Activated B cell treated with CpG ODN at 0.5 μM for 24 hours (primary cell): ENCODE results near the gene XAF1. TPM values are rescaled to one million over a fixed set of nuclear protein-coding genes. Genes with fewer than 3 reads are reported as not detected.

ENCODE experiments used
- ATAC-seq: fragments of 200-7000 bp; cut with Tn5 transposase; one replicate; pipeline ENCODE4 v1.10.0; 2021; ENCODE audit warnings: low read depth, mild to moderate bottlenecking, moderate library complexity
- CTCF ChIA-PET: fragments of 350-600 bp; sonication (Branson Sonifier 250); formaldehyde crosslinking; loops from one replicate; lab custom pipeline; 2021; ENCODE audit warnings: antibody characterized with exemption; lab: Charles Lee
- POLR2A ChIA-PET: fragments of 350-600 bp; sonication (Branson Sonifier 250); formaldehyde crosslinking; loops from one replicate; lab custom pipeline; 2021; ENCODE audit warnings: antibody characterized with exemption; lab: Charles Lee
- DNase-seq: peaks from one replicate; pipeline ENCODE4 v3.0.0; 2022
- H3K27ac Mint-ChIP-seq: one replicate; pipeline ENCODE4 v1.8.0; 2020; ENCODE audit warnings: mixed read lengths
- H3K27me3 Mint-ChIP-seq: one replicate; pipeline ENCODE4 v1.8.0; 2021; ENCODE audit warnings: mixed read lengths
- H3K36me3 Mint-ChIP-seq: one replicate; pipeline ENCODE4 v1.8.0; 2021; ENCODE audit warnings: low read depth, mixed read lengths
- H3K4me1 Mint-ChIP-seq: one replicate; pipeline ENCODE4 v1.8.0; 2021; ENCODE audit warnings: mixed read lengths
- H3K4me3 Mint-ChIP-seq: one replicate; pipeline ENCODE4 v1.8.0; 2020; ENCODE audit warnings: mild to moderate bottlenecking, mixed read lengths
- H3K9me3 Mint-ChIP-seq: one replicate; pipeline ENCODE4 v1.8.0; 2020; ENCODE audit warnings: mixed read lengths
- intact Hi-C: fragments of 100-400 bp; cut with micrococcal nuclease; formaldehyde crosslinking; loops from one replicate; pipeline ENCODE4 v1.15.1; 2024
- total RNA-seq: library from RNA; stranded (reverse); gene quantifications from 2 replicates; pipeline ENCODE4 v1.2.3, GENCODE V29; 2022
- TF ChIP-seq, protein P1 (sequence below): fragments of 200-600 bp; IDR thresholded peaks from one replicate; pipeline ENCODE4 v1.8.0; 2022; ENCODE audit warnings: antibody characterized with exemption, mild to moderate bottlenecking

The XAF1 gene
- total RNA-seq, 1 donor from 2014 or later: 62.5 TPM

DNA sequence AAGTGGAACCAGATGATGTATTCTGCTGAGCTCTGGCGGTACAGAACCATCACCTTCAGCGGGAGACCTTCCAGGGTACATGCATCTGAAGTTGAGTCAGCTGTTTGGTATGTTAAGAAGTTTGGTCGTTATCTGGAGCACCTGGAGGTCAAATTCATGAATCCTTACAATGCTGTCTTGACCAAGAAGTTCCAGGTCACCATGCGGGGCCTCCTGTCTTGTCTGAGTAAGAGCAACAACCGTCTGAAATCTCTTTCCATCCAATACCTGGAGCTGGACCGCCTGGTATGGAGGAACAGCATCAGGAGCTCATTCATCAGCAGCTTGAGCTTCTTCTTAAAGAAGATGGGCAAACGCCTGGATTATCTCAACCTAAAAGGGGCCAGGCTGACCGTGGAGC lies 24.2 kb downstream of the XAF1 start:
- intact Hi-C loops: no loop called here
- H3K4me3 Mint-ChIP-seq: no peak overlapping the region
- peaks cover 52% of the 10 kb centered on the region for H3K27me3 Mint-ChIP-seq
- H3K36me3 Mint-ChIP-seq: peaks cover 4% of the 10 kb centered on the region
- no peak overlapping the region for H3K27ac Mint-ChIP-seq
- no peaks in the 10 kb centered on the region for H3K4me1 Mint-ChIP-seq
- ChIA-PET CTCF (no interaction called here), POLR2A (no interaction called here)
- DNase-seq: no peak
- H3K9me3 Mint-ChIP-seq: peaks cover 5% of the 10 kb centered on the region
- ATAC-seq: no peak
- TF ChIP-seq, protein P1, sequence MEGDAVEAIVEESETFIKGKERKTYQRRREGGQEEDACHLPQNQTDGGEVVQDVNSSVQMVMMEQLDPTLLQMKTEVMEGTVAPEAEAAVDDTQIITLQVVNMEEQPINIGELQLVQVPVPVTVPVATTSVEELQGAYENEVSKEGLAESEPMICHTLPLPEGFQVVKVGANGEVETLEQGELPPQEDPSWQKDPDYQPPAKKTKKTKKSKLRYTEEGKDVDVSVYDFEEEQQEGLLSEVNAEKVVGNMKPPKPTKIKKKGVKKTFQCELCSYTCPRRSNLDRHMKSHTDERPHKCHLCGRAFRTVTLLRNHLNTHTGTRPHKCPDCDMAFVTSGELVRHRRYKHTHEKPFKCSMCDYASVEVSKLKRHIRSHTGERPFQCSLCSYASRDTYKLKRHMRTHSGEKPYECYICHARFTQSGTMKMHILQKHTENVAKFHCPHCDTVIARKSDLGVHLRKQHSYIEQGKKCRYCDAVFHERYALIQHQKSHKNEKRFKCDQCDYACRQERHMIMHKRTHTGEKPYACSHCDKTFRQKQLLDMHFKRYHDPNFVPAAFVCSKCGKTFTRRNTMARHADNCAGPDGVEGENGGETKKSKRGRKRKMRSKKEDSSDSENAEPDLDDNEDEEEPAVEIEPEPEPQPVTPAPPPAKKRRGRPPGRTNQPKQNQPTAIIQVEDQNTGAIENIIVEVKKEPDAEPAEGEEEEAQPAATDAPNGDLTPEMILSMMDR: no peak

DNA sequence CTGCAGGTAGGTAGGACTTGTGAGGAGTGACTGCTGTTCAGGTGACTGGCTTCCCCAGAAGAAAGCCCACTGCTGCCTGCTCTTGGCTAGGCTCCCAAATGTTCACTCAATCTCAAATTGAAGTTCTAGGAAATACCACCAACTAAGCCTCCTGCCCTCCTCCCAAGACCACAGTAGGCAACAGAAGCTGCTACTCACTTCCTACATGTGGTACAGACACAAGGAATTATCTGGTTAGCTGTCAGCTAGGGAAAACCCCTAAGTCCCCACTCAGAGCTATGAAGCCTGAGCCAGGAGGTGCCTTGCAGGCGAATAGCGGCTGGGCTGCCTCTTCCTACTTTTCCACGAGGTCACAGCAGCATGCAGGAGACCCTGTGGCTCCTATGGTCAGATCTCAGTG lies 25.0 kb downstream of the XAF1 start:
- Mint-ChIP-seq H3K36me3 (peaks cover 2% of the 10 kb centered on the region), H3K4me3 (no peak overlapping the region), H3K9me3 (peaks cover 2% of the 10 kb centered on the region), H3K27me3 (peaks cover 51% of the 10 kb centered on the region), H3K4me1 (no peaks in the 10 kb centered on the region), H3K27ac (no peak overlapping the region)
- no peak for DNase-seq
- no peak for ATAC-seq
- POLR2A ChIA-PET: no interaction called here
- intact Hi-C loops: no loop called here
- TF ChIP-seq, protein P1: no peak
- CTCF ChIA-PET: no interaction called here

DNA sequence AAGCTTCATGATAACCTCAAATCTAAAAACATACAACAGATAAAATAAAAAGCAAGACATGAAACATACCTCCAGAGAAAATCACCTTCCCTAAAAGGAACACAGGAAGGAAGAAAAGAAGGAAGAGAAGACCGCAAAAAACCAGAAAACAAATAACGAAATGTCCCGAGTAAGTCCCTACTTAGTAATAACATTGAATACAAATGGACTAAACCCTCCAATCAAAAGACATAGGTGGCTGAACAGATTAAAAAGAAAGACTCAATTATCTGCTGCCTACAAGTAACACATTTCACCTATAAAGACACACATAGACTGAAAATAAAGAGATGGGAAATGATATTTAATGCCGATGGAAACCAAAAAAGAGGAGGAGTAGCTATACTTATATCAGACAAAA lies 26.4 kb downstream of the XAF1 start:
- H3K9me3 Mint-ChIP-seq: no peaks in the 10 kb centered on the region
- ATAC-seq (no peak), DNase-seq (no peak)
- CTCF ChIA-PET: no interaction called here
- POLR2A ChIA-PET: no interaction called here
- H3K36me3 Mint-ChIP-seq: no peaks in the 10 kb centered on the region
- TF ChIP-seq, protein P1: no peak
- intact Hi-C loops: no loop called here
- peaks cover 45% of the 10 kb centered on the region for H3K27me3 Mint-ChIP-seq
- no peaks in the 10 kb centered on the region for H3K4me1 Mint-ChIP-seq
- no peak overlapping the region for H3K27ac Mint-ChIP-seq
- H3K4me3 Mint-ChIP-seq: no peak overlapping the region

DNA sequence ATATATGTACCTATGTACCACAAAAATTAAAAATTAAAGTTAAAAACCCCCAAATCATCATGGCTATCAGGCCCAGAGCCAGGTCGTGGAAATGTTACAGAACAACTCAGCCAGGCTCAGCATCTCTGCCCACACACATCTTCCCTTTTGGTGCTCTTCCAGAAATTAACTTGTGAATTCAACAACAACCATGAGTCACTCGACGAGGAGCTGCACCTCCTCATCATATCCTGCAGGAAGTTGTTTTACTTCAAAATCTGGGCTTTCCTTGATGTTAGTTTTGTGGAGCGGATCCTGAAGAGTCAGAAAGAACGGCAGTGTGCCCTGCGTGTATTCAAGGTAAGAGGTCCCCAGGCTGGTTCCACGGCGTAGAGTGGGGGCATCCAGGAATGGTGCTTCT lies 30.8 kb downstream of the XAF1 start:
- TF ChIP-seq, protein P1: no peak
- no peak for ATAC-seq
- H3K27ac Mint-ChIP-seq: no peak overlapping the region
- intact Hi-C loops: no loop called here
- H3K36me3 Mint-ChIP-seq: no peaks in the 10 kb centered on the region
- CTCF ChIA-PET: no interaction called here
- H3K27me3 Mint-ChIP-seq: peaks cover 49% of the 10 kb centered on the region
- no peaks in the 10 kb centered on the region for H3K9me3 Mint-ChIP-seq
- no peak for DNase-seq
- H3K4me1 Mint-ChIP-seq: no peaks in the 10 kb centered on the region
- H3K4me3 Mint-ChIP-seq: no peak overlapping the region
- POLR2A ChIA-PET: no interaction called here

DNA sequence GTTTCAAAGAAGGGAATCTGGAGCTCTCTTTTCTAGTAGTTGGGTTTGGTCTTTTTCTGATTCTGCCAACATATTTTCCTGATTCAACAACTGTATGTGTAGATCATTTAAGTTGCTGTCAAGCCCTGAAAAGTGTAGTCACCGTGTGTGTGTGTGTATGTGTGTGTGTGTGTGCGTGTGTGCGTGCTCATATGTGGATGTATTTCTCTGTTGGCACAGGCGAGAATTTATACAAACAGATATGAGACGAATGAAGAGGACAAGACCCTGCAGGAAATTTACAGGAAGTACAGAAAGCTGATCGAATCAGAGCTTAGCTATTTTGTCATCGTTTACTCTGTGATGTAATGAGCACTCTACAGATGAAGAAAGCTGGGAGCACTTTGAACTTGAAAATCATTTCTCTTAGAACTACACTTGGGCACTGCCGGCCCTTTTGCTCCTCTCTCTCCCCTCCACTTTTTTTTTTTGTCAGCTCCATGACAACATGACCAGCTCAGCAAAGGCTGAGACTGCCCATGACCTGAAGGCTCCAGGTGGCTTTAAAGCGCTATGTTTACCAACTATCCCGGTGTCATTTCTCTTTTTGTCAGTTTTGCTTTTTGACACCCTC lies 31.3 kb downstream of the XAF1 start:
- ChIA-PET CTCF (no interaction called here), POLR2A (no interaction called here)

More for the DNA sequence above, 31.3 kb downstream of the XAF1 start:
- Mint-ChIP-seq H3K4me3 (no peak overlapping the region), H3K36me3 (no peaks in the 10 kb centered on the region), H3K4me1 (no peaks in the 10 kb centered on the region), H3K27me3 (peaks cover 44% of the 10 kb centered on the region), H3K27ac (no peak overlapping the region), H3K9me3 (no peaks in the 10 kb centered on the region)
- TF ChIP-seq, protein P1: no peak
- intact Hi-C loops: no loop called here
- no peak for ATAC-seq
- no peak for DNase-seq
